ACHN (cell line): ENCODE measurements around the gene OTC.

ENCODE experiments used
- DNase-seq: peaks from one replicate; pipeline ENCODE4 v3.0.0-alpha.2; 2015
- in situ Hi-C: cut with HindIII; loops from 2 replicates; pipeline ENCODE4 v1.10.0; 2017; ENCODE audit warnings: low sequenced_read_pairs, low pct_ligation_motif_present, low pct_unique_long_range_greater_than_20kb

Gene OTC

DNA sequence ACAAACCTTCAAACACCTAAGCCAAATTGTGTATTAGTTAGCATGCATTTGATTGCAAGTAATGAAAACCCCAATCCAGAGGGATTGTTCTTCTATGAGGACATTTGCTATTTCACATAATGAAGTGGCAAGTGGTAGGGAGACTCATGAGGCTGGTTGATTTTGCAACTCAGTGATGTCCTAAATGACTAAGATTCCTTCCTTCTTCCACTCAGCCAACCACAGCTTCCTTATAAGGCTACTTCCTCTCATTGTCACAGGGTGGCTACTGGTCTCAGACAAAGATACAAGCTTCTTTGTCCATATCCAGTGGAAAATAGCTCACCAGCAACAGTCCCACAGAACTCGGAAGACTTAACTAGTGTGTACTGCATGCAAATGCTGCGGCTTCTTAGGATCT, 5.3 kb upstream of the OTC start:
- DNase-seq, result no peak
- in situ Hi-C loops, result no loop called here

DNA sequence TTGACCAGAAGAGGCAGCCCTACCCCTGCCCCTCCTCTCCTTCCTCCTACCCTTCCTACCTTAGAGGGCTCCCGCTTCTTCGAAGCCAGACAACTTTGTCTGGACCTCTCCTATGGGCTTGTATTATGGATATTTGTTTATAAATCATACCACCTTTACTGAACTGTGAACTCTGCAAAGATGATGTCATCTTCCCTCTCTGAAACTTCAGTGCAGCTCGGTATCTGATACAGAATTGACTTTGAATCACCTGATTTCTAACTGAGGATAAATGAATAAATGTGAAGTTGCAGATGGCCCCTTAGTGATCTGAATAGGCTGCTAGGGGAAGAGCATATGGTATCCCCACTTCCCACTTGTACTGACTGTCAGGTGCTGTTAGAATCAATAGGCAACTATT, 1.1 kb upstream of the OTC start:
- no peak for DNase-seq
- in situ Hi-C loops, result no loop called here

GRCh38 chrX:38356401-38356800, 4.0 kb downstream of the OTC start:
- no peak for DNase-seq
- in situ Hi-C loops, result no loop called here

DNA sequence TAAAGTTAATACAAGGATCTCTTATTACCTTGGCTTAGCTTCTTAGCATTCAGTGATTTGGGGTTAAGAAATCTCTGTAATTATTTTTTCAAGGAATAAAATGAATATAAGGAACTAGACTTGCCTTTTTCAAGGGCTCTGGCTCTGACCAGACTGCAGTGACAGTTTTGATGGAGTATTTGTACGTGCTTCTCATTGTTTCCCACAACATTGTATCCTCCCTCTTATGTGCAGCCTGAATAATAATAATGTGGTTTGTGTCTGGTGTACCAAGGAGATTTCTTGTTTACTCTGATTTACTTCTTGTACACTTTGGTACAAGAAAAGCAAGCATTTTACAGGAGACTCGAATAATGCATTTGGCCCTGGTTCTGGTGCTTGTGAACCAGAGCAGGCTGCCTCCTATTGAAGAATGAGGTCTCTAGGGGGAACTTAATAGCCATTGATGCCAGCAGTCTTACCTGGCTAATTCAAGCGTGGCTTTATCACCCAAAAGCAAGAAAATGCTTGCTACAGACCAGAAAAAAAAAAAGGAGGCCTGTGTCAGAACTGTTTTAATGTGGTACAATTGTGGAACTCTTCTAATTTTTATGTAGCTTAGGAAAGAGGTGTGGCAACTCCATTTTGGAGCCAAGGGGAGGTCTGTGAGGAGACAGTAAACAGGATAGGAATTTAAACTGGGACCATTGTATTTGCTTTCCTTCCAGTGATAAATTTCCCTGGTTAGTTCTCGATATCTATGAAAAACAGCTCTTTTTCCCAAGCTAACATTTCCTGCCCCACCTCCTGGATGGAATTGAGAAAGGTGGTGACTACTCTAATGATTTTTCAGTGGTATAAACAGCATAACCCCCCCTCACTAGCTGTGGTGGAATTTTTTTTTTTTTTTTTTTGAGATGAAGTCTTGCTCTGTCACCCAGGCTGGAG, 5.6 kb downstream of the OTC start:
- in situ Hi-C loops, result no loop called here
- DNase-seq, result no peak

- in situ Hi-C loops, result no loop called here
- no peak for DNase-seq
Observed at GRCh38 chrX:38363046-38363445, 10.6 kb downstream of the OTC start.

- in situ Hi-C loops, result no loop called here
- DNase-seq, result no peak
Observed at GRCh38 chrX:38365954-38366353, 13.6 kb downstream of the OTC start.

GRCh38 chrX:38368774-38369173, 16.4 kb downstream of the OTC start:
- in situ Hi-C loops, result no loop called here
- no peak for DNase-seq

GRCh38 chrX:38371641-38372040, 19.2 kb downstream of the OTC start:
- DNase-seq, result no peak
- in situ Hi-C loops, result no loop called here

DNA sequence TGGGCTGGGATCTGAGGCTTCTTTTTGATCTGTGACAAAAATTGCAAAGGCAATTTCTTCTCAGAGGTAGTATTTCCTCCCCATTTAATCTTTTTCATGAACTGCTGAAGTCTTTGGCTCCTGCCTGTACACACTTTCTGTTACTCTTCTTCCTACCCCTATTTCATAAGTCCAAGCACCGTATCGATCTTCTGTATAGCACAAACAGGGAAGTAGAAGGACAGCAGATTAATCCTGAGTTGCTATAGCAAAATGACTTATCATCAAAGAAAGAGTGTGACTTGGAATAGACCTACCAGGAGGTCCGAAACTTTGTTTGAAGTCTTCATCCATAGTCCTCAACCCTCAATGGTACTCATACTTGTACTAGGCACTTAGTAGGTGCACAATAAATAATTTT, 22.0 kb downstream of the OTC start:
- in situ Hi-C loops, result no loop called here
- no peak for DNase-seq

- in situ Hi-C loops, result no loop called here
- DNase-seq, result no peak
Observed at GRCh38 chrX:38375891-38376290, 23.5 kb downstream of the OTC start.

DNA sequence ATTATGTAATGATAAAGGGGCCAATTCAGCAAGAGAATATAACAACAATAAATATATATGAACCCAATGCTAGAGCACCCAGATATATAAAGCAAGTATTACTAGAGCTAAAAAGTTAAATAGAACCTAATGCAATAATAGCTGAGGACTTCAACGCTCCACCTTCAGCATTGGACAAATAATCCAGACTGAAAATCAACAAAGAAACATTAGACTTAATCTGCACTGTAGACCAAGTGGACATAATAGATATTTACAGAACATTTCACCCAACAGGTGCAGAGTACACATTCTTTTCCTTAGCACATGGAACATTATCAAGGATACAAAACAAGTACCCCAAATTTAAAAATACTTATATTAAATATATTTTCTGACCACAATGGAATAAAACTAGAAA, 24.3 kb downstream of the OTC start:
- in situ Hi-C loops, result no loop called here
- no peak for DNase-seq

DNA sequence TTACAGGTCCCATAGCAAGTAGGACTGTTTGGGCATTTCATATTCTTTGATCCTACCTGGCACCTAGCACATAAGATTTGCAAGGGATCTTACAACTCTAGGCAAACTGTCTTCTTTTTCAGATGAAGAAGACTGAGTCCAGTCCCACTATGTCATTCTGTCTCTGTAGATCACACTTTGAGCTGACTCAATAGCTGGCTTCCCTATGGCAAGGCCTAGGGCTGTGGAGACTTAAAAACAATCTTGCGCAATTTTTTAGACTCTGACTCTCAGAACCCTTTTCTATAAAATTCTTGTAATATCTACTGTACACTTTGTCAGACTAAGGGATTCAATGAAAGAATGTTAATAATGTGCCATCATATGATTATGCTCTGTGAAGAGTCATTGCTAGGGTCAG, 26.7 kb downstream of the OTC start:
- DNase-seq, result no peak
- in situ Hi-C loops, result no loop called here

- no peak for DNase-seq
- in situ Hi-C loops, result no loop called here
Observed at GRCh38 chrX:38382663-38383062, 30.3 kb downstream of the OTC start.

DNA sequence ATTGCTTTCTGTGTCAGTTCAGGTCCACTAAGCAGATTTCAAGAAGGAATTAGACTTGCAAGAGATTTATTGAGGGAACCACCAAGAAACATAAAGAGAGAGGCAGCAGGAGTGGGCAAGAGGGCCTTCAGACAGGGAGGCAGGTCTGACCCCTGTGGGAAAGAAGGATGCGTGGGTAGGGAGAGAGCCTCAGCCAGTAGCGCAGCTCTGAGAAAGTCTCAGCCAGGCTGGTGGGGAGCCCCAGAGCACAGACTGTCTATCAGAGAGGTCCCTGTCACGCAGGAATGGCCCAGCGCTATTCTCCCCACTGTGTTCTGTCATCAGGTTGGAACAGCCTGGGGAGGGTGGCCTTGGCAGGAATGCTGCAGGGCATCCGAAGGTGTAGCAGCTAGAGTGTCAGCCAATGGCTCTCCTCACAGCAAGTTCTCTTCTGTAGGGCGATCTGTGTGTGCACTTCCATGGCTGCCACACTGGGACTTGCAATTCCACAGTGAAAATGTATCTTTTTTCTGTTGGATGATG, 48.0 kb downstream of the OTC start:
- in situ Hi-C loops, result no loop called here
- DNase-seq, result no peak

DNA sequence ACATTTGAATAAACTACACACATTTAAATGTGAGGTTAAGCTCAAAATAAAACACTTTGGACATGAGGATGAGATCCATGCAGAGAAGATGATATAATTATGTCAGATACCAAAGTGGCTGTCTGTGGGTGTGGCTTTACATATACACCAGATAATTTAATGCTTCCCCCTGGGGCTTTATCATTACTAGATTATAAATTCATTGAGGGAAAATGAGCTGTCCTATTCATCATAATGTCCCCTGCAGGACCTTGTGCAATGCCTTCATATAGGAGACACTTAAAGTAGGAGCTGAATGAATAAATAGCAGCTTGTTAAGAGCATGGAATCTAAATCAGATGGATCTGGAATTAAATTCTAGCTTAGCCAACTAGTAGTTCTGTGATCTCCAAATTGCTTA, 49.7 kb downstream of the OTC start:
- in situ Hi-C loops, result no loop called here
- no peak for DNase-seq

GRCh38 chrX:38403834-38404233, 51.4 kb downstream of the OTC start:
- in situ Hi-C loops, result no loop called here

GRCh38 chrX:38407126-38407525, 54.7 kb downstream of the OTC start:
- in situ Hi-C loops, result no loop called here
- DNase-seq, result no peak

More at GRCh38 chrX:38403834-38404233, 51.4 kb downstream of the OTC start:
- no peak for DNase-seq

DNA sequence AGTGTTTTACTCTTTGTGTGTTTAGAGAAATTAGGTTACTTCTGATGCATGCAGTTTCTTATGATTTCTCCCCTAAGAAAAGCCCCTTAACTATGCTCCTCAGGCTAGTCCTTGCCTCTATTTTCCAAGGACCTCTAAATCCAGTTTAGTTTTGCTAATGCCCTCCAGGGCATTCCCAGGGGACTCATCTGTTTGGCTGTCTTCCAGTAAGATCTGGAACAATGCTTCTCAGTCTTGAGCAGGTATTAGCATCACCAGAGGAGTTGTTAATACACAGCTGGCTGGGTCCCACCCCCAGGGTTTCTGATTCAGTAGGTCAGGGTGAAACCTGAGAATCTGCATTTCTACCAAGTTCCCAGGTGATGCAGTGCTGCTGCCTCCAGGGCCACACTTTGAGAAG, 56.9 kb downstream of the OTC start:
- in situ Hi-C loops, result no loop called here
- no peak for DNase-seq

DNA sequence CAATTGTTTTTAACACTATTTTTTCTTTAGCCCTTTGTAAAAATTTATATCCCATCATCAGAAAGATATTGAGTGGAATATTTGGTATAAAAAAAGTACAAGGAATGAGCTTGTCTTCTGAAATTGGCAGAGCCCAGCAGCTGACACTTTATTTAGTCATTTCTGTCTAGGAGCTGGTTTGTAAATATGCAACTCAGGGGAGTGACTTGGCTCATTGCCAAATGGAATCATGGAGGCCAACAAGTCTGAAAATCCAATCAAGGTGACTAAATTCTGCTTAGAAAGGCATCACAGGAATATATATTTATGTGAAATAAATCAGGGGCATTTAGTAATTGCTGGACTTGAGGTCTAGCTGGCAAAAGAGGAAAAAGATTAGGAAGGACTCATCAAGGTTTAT, 74.4 kb downstream of the OTC start:
- in situ Hi-C loops, result no loop called here

DNA sequence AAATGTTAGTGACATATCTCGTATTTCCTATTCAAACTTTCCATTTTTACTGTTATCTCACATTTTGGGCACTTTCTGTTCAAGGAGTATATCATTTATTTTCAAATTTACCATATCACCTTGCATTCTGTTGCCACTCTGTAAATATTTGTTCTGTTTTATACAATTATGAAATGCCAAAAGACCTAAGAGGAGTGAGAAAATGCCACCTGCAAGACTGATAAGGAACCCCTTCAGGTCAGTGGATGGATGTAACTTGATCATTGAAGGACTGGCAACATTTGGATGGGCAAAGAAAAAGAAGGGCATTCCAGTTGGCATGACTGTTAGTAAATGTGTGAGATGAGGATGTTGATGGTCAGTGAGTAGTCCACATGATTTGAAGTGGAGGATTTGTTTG, 79.1 kb downstream of the OTC start:
- DNase-seq, result no peak
- in situ Hi-C loops, result no loop called here

More for the DNA sequence above, 74.4 kb downstream of the OTC start:
- no peak for DNase-seq
